ENCODE results near the gene CD48. TPM values are rescaled to one million over a fixed set of nuclear protein-coding genes. Genes with fewer than 3 reads are reported as not detected.

CD48 gene
- total and polyA plus RNA-seq, 7 donors, result 0.35 to 1.7 (median 0.99) TPM

DNA sequence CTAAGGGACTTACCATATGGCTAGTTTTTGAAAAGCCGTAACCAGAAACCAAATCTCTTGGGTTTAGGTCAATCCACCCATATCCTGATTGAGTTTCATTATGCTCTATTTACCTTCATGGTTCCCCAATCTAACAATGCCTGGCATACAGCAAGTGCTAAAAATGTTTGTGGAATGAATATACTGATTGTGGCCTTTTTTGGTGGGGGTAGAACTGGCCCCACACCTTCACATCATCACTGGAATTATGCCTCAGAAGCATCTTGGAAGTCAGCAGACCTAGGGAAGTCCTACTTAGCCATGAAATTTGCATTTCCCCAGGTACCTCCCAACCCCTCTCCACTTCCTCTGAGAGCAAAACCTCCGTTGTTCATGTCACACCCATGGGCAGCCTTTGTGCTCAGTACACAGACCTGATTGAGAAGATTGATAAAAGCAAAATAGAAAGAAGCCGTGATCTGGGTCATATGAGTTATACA lies 47.0 kb downstream of the CD48 start:
- Histone ChIP-seq H3K9me3 (peaks cover 10% of the 10 kb centered on the region), H3K27ac (no peak overlapping the region), H3K4me3 (no peak overlapping the region), H3K4me1 (no peaks in the 10 kb centered on the region), H3K27me3 (ENCODE audit: insufficient read depth in 3 of 3, low read length in 2 of 3) (no peaks in the 10 kb centered on the region), H3K36me3 (ENCODE audit: insufficient read depth in 1 of 2, low read depth in 1 of 2) (no peaks in the 10 kb centered on the region)
- ATAC-seq (no peak), DNase-seq (no peak)
- 51 to 58% (median 55%) methylated on average over 3 of the region's 3 CpGs for WGBS, 3 donors
- intact Hi-C loops (cut with DNase I), result no loop called here
- TF ChIP-seq, protein P1, sequence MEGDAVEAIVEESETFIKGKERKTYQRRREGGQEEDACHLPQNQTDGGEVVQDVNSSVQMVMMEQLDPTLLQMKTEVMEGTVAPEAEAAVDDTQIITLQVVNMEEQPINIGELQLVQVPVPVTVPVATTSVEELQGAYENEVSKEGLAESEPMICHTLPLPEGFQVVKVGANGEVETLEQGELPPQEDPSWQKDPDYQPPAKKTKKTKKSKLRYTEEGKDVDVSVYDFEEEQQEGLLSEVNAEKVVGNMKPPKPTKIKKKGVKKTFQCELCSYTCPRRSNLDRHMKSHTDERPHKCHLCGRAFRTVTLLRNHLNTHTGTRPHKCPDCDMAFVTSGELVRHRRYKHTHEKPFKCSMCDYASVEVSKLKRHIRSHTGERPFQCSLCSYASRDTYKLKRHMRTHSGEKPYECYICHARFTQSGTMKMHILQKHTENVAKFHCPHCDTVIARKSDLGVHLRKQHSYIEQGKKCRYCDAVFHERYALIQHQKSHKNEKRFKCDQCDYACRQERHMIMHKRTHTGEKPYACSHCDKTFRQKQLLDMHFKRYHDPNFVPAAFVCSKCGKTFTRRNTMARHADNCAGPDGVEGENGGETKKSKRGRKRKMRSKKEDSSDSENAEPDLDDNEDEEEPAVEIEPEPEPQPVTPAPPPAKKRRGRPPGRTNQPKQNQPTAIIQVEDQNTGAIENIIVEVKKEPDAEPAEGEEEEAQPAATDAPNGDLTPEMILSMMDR (IDR thresholded peaks at IDR 0.05), result no peak

DNA sequence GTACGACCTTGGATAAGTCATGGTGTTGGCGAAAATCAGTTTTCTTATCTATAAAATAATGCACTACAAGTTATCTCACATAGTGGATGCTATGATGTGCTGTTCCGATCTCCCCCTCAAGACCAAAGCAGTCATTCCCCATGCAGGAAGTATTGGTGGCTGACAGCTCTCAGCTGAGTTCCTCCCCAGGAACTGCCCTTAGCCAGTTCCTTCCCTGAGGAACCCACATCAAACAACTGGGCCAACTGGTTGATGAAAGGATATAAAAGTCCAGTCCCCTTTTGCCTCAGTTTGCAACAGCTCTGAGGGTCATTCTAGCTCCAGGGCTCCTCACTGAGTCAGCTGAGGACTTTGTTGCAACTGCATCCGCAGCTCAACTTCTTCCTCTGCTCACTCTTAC lies 48.7 kb downstream of the CD48 start:
- no peak overlapping the region for H3K27ac ChIP-seq
- H3K4me3 ChIP-seq, result no peak overlapping the region
- no peak for DNase-seq
- no peak for ATAC-seq
- TF ChIP-seq, protein P1 (IDR thresholded peaks at IDR 0.05), result no peak
- H3K36me3 ChIP-seq (ENCODE audit: insufficient read depth in 1 of 2, low read depth in 1 of 2), result no peaks in the 10 kb centered on the region
- intact Hi-C loops (cut with DNase I), result no loop called here
- no peaks in the 10 kb centered on the region for H3K4me1 ChIP-seq
- no peaks in the 10 kb centered on the region for H3K27me3 ChIP-seq (ENCODE audit: insufficient read depth in 3 of 3, low read length in 2 of 3)
- 83 to 87% (median 84%) methylated on average over 4 of the region's 4 CpGs for WGBS, 3 donors
- no peaks in the 10 kb centered on the region for H3K9me3 ChIP-seq

DNA sequence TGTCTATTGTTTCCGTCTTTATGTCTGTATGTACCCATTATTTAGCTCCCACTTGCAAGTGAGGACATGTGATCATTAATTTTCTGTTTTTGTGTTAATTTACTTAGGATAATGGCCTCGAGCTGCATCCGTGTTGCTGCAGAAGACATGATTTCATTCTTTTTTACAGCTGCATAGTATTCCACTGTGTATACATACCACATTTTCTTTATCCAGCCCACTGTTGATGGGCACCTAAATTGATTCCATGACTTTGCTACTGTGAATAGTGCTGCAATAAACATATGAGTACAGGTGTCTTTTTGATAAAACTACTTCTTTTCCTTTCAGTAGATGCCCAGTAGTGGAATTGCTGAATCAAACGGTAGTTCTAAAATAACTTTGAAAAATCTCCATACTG lies 52.1 kb downstream of the CD48 start:
- Histone ChIP-seq H3K4me1 (no peaks in the 10 kb centered on the region), H3K36me3 (ENCODE audit: insufficient read depth in 1 of 2, low read depth in 1 of 2) (no peaks in the 10 kb centered on the region), H3K9me3 (no peaks in the 10 kb centered on the region), H3K4me3 (no peak overlapping the region), H3K27ac (no peak overlapping the region), H3K27me3 (ENCODE audit: insufficient read depth in 3 of 3, low read length in 2 of 3) (no peaks in the 10 kb centered on the region)
- ATAC-seq (no peak), DNase-seq (no peak)
- intact Hi-C loops (cut with DNase I), result no loop called here
- 93 to 97% (median 94%) methylated on average over 4 of the region's 4 CpGs for WGBS, 3 donors
- TF ChIP-seq, protein P1 (IDR thresholded peaks at IDR 0.05), result no peak

DNA sequence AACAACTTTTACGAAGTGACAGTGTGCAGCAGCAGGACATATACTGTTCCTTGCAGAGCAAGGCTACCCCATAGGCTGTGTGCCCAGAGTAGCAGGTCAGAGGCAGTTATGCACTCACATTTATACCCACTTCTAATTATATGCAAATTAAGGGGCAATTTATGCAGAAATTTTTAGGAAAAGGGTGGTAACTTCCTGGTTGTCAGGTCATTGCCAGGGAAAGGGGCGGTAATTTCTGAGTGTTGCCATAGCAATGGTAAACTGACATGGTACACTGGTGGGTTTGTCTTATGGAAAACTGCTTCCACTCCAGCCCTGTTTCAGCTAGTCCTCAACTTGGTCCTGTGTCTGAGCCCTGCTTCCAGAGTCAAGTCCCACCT lies 52.8 kb downstream of the CD48 start:
- H3K27me3 ChIP-seq (ENCODE audit: insufficient read depth in 3 of 3, low read length in 2 of 3), result no peaks in the 10 kb centered on the region
- no peak for DNase-seq
- H3K36me3 ChIP-seq (ENCODE audit: insufficient read depth in 1 of 2, low read depth in 1 of 2), result no peaks in the 10 kb centered on the region
- WGBS, 3 donors, result 83 to 95% (median 91%) methylated on average over 2 of the region's 2 CpGs
- H3K9me3 ChIP-seq, result no peaks in the 10 kb centered on the region
- no peak for ATAC-seq
- H3K4me1 ChIP-seq, result no peaks in the 10 kb centered on the region
- intact Hi-C loops (cut with DNase I), result no loop called here
- H3K27ac ChIP-seq, result no peak overlapping the region
- H3K4me3 ChIP-seq, result no peak overlapping the region
- TF ChIP-seq, protein P1 (IDR thresholded peaks at IDR 0.05), result no peak

DNA sequence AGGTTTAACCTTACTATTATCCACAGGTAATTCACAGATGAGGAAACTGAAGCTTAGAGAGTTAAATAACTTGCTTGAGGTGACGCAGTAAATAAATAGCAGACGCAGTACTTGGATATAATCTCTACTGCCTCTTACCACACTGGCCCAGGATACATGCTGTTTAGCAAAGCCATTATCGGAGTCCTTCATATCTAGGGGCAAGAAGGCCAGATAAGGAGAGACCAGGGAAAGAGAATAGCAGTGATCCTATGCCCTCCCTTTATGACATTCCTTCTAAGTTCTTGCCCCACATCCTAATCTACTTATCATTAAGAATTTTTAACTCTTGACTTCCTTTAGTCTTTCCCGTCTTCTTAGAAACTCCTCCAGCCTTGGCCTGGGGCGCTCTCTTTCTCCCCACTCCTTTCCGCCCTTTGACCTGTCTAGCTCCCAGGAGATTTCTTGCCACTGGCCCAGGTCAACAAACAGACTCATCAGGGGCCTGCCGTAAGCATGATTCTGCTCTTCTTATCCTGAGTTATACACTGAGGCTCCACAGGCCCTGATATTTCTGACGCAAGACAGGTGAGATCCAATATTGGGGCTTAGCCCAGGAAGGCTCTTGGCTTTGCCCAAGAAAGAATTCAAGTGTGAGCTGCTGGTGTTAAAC lies 53.3 kb downstream of the CD48 start:
- Histone ChIP-seq H3K4me3 (no peak overlapping the region), H3K36me3 (ENCODE audit: insufficient read depth in 1 of 2, low read depth in 1 of 2) (no peaks in the 10 kb centered on the region), H3K27ac (no peak overlapping the region), H3K4me1 (no peaks in the 10 kb centered on the region), H3K9me3 (no peaks in the 10 kb centered on the region), H3K27me3 (ENCODE audit: insufficient read depth in 3 of 3, low read length in 2 of 3) (no peaks in the 10 kb centered on the region)
- no peak for DNase-seq
- intact Hi-C loops (cut with DNase I), result no loop called here
- 77 to 84% (median 80%) methylated on average over 8 of the region's 8 CpGs for WGBS, 3 donors
- TF ChIP-seq, protein P1 (IDR thresholded peaks at IDR 0.05), result no peak
- ATAC-seq, result no peak

Data from psoas muscle (tissue), 8 donors.